H7 (cell line): ENCODE measurements around the gene DNAJC12. TPM values are rescaled to one million over a fixed set of nuclear protein-coding genes. Genes with fewer than 3 reads are reported as not detected.
"Not testable (repeated sequence)": the region's sequence is repeated elsewhere in the genome, so short reads cannot be mapped to it uniquely, and the experiment has no call there.

Experiments
- DNase-seq: peaks from one replicate; pipeline ENCODE4 v3.0.0; 2012
- H3K27me3 ChIP-seq: 2 replicates; pipeline ENCODE4 v1.6.0; 2011; ENCODE audit warnings: mild to moderate bottlenecking, low read length; ENCODE audit not compliant: control insufficient read depth, insufficient read depth
- H3K36me3 ChIP-seq: replicated peaks from 2 replicates; pipeline ENCODE4 v1.5.1; 2011; ENCODE audit warnings: low read length; ENCODE audit not compliant: control insufficient read depth, insufficient read depth
- H3K4me3 ChIP-seq: 2 replicates; pipeline ENCODE4 v1.5.1; 2011; ENCODE audit warnings: low read depth, mild to moderate bottlenecking, control low read depth, low read length, moderate library complexity; ENCODE audit not compliant: insufficient read depth
- total RNA-seq: library from RNA; depleted of rRNA; stranded (reverse); fragments of >200 nt; shearing (Covaris generic); gene quantifications from 2 replicates; pipeline ENCODE4 v1.2.3, GENCODE V29; 2014; rRNA removed

DNAJC12 gene
- total RNA-seq, 1 experiment from 2014 or later: 0.31 TPM

DNA sequence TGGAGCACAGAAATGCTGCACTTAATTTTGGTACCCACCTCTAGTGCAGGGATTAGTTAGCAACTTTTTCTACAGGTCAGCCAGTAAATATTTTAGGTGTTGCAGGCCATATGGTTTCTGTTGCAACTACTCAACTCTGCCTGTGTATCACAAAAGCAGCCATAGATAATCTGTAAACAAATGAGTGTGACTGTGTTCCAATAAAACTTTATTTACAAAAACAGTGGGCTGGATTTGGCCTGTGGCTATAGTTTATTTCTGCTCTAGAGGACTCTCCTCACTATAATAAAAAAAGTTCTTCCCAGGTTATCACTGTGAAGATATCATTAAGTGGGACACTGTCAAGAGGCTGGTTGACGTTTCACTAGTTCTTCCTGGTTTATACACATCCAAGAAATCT lies 65.8 kb downstream of the DNAJC12 start:
- H3K27me3 ChIP-seq: no peaks in the 10 kb centered on the region
- no peak overlapping the region for H3K4me3 ChIP-seq
- H3K36me3 ChIP-seq: no peaks in the 10 kb centered on the region
- no peak for DNase-seq

DNA sequence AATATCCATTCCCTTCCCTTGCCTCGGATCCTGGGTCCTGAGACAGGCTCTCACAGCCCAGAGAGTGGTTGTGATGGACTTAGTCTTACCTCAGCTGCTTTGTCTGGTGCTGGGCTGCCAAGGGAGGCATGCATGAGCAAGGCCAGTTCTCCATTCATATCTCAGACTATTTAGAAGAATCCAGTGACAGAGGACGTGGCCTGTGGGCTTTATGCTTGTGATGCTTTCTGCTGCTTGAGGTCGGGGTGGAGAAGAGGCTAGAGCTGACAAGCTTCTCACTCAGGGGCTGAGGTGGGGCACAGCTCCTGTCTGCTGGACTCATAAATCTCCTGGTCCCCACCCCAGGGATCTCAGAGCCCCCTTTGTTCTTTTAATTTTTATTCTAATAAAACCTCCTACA lies 66.8 kb downstream of the DNAJC12 start:
- no peak for DNase-seq
- no peaks in the 10 kb centered on the region for H3K27me3 ChIP-seq
- H3K36me3 ChIP-seq: no peaks in the 10 kb centered on the region
- no peak overlapping the region for H3K4me3 ChIP-seq

DNA sequence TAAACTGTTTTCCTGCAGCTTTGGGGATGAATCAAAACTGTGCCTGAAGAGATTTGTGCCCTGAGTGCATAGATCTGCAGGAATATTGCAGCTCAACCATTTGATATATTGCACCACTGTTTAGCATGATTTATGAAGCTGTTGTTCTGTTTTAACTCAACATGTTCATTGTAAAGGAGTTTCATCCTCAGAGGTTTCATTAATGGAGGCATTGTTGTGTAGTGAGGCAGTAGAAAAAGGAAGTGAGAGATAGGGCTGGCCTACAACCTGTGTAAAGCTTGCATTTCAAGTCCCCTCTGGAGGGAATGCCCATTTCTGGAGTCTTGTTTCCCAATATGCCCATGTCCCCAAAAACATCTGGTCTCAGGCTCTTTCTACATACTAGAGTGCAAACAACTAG lies 67.5 kb downstream of the DNAJC12 start:
- H3K27me3 ChIP-seq: no peaks in the 10 kb centered on the region
- no peaks in the 10 kb centered on the region for H3K36me3 ChIP-seq
- H3K4me3 ChIP-seq: no peak overlapping the region
- DNase-seq: no peak

DNA sequence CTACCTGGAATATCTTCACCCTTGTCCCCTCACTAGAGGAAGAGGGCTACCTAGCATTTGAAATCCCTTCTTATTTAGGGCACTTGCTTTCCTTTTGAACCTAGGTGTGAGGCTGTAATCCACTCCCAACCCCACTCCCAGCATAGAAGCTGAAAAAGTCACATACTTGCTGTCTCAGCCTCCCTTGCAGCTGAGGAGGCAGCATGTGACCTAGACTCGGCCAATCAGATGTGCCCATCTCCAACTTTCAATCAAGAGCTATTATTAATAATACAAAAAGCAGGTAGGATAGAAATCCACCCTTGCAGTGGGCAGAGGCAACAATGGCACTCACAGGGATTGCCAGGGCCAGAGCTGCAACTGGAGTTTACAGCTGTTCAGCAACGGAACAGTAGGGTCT lies 70.7 kb downstream of the DNAJC12 start:
- no peaks in the 10 kb centered on the region for H3K36me3 ChIP-seq
- DNase-seq: no peak
- no peaks in the 10 kb centered on the region for H3K27me3 ChIP-seq
- no peak overlapping the region for H3K4me3 ChIP-seq

DNA sequence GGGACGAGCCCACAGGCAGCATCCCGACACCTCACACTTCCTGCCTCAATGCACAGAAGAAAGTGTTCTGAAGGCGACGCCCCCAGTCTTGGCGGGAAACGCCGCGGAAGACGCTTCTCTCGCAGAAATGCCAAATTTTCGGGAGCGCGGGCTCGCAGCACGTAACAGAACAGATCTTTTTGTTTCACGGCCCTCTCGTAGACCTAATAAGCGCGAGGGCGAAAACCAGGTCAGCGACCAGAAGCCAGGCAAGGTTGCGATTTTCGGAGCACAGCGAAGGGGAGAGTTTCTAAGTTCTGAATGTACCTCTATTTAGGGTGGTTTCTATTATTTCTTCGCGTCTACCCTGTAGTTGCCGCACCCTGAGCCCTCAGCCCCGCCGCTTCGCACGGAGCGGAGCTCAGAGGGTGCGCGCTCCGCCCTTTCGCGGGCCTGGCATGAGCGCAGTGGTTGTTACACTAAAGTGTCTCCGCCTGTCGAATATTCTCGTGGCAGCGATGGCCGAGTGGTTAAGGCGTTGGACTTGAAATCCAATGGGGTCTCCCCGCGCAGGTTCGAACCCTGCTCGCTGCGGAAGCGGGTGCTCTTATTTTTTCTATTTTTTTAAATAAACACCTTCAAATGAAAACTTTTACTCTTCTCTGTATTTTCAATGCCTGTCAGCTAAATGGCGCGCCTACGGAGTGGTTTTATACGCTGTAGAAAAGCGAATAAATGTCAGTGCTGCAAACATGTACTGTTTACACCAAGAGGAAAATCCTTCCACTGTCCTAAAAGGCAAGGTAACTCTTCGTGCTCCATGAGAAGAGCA lies 73.8 kb downstream of the DNAJC12 start:
- H3K4me3 ChIP-seq: peak overlapping the region; percentile 86
- no peaks in the 10 kb centered on the region for H3K36me3 ChIP-seq
- DNase-seq: peak; percentile 80
- no peaks in the 10 kb centered on the region for H3K27me3 ChIP-seq

DNA sequence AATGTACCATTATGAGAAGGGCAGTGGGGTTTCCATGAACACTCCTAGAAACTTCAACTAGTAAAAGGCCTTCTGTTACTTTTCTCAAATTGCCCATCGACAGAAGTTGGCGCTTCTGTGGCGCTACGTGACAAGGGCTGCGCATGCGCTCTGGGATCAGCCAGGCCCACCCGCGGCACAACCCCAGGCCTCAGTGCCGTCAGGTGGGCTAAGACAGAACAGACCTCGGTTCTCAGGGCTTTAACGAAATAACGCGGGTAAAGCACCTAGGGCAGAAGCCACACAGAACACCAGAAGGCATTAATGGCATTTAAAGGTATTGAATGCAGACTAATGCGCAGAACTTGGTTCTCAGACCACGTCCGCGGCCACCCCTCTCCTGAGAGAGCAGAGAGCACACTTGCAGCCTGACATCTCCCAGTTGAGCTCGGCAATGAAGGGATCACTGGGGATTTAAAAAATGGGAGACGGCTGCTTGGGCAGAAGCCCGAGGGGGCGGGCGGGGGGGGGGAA lies 74.4 kb downstream of the DNAJC12 start:
- H3K27me3 ChIP-seq: no peaks in the 10 kb centered on the region
- peak overlapping the region; percentile 86 for H3K4me3 ChIP-seq
- peak; percentile 79 for DNase-seq
- H3K36me3 ChIP-seq: no peaks in the 10 kb centered on the region

GRCh38 chr10:67762567-67762966 lies 75.4 kb downstream of the DNAJC12 start:
- H3K27me3 ChIP-seq, DNase-seq, H3K4me3 ChIP-seq, H3K36me3 ChIP-seq: not testable (repeated sequence)

GRCh38 chr10:67760272-67760671 lies 77.7 kb downstream of the DNAJC12 start:
- H3K36me3 ChIP-seq: no peaks in the 10 kb centered on the region
- no peaks in the 10 kb centered on the region for H3K27me3 ChIP-seq
- no peak for DNase-seq
- no peak overlapping the region for H3K4me3 ChIP-seq

Other genes starting within 250 kb of the DNAJC12 start
- gene CTNNA3, start 142.0 kb downstream of the DNAJC12 start, total RNA-seq: 2.3 and 10.6 TPM in 2 replicates
- gene SIRT1, start 46.5 kb upstream of the DNAJC12 start, total RNA-seq: 30.0 and 54.2 TPM in 2 replicates
- 16.2 and 27.8 TPM in 2 replicates for gene HERC4, start 237.1 kb upstream of the DNAJC12 start, total RNA-seq